Karpas-422 (cell line): ENCODE data around the gene SIX1. TPM values are rescaled to one million over a fixed set of nuclear protein-coding genes. Genes with fewer than 3 reads are reported as not detected.

ENCODE experiments used
- DNase-seq: peaks from one replicate; pipeline ENCODE4 v3.0.0-alpha.2; 2015
- H2AFZ ChIP-seq: fragments of 200-600 bp; sonication (generic); 2 replicates; pipeline ENCODE4 v1.6.1; 2014; ENCODE audit warnings: antibody characterized with exemption, low read length, mixed read lengths
- H3K27ac ChIP-seq: fragments of 200-600 bp; sonication (generic); 2 replicates; pipeline ENCODE4 v1.5.1; 2014; ENCODE audit warnings: mild to moderate bottlenecking, low read length, moderate library complexity
- H3K27me3 ChIP-seq: fragments of 200-600 bp; sonication (generic); 2 replicates; pipeline ENCODE4 v1.6.1; 2014; ENCODE audit warnings: low read length, mixed read lengths
- H3K36me3 ChIP-seq: fragments of 200-600 bp; sonication (generic); 2 replicates; pipeline ENCODE4 v1.6.1; 2014; ENCODE audit warnings: low read length, mixed read lengths; ENCODE audit not compliant: insufficient read depth
- H3K4me1 ChIP-seq: fragments of 200-600 bp; sonication (generic); 2 replicates; pipeline ENCODE4 v1.6.1; 2014; ENCODE audit warnings: mild to moderate bottlenecking, low read length, mixed read lengths
- H3K4me2 ChIP-seq: fragments of 200-600 bp; sonication (generic); 2 replicates; pipeline ENCODE4 v1.6.1; 2014; ENCODE audit warnings: low read length, low read depth, mild to moderate bottlenecking; ENCODE audit not compliant: poor library complexity, severe bottlenecking
- H3K4me3 ChIP-seq: fragments of 200-600 bp; sonication (generic); 2 replicates; pipeline ENCODE4 v1.5.1; 2014; ENCODE audit warnings: mild to moderate bottlenecking, antibody characterized with exemption, low read length, mixed read lengths
- H3K79me2 ChIP-seq: fragments of 200-600 bp; sonication (generic); 2 replicates; pipeline ENCODE4 v1.6.1; 2014; ENCODE audit warnings: mild to moderate bottlenecking, low read length, mixed read lengths
- H3K9ac ChIP-seq: fragments of 200-600 bp; sonication (generic); 2 replicates; pipeline ENCODE4 v1.6.0; 2014; ENCODE audit warnings: low read length
- H3K9me2 ChIP-seq: fragments of 200-600 bp; sonication (generic), shearing (Covaris generic); replicated peaks from 2 replicates; pipeline ENCODE4 v1.6.0; 2014; ENCODE audit warnings: mild to moderate bottlenecking, low read length, moderate library complexity; ENCODE audit not compliant: insufficient read depth
- H3K9me3 ChIP-seq: fragments of 300-700, 200-600 bp; sonication (generic); 2 replicates; pipeline ENCODE4 v1.6.1; 2014; ENCODE audit warnings: low read length, mixed read lengths
- H4K20me1 ChIP-seq: fragments of 200-600 bp; sonication (generic); 2 replicates; pipeline ENCODE4 v1.6.1; 2014; ENCODE audit warnings: mild to moderate bottlenecking, antibody characterized with exemption, low read length, low read depth; ENCODE audit not compliant: insufficient read depth
- total RNA-seq: library from RNA; depleted of rRNA; stranded (reverse); fragments of >200 nt; shearing (Covaris generic); gene quantifications from 2 replicates; pipeline ENCODE4 v1.2.3, GENCODE V29; 2014; ENCODE audit warnings: low replicate concordance; rRNA removed

Gene SIX1
- total RNA-seq, 1 experiment from 2014 or later, result 0.56 TPM

DNA sequence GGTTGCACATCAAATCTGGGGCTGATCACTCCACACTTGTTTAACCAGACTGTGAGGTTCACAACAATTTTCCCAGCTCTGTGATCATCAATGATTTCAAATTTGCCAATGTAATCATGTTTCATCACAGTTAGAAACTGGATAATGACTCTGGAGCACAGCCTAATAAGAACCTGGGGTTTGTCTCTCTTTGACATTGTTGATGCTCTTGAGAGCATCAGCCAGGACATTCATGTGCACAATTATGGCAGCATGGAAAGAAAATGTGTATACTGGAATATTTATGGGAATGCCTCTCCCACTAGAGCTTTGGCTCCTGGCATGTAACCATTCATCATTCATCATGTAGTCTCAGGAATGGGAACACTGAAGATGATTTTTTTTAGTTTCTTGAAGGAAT is 47.0 kb downstream of the SIX1 start:
- no peak overlapping the region for H3K9ac ChIP-seq
- H4K20me1 ChIP-seq, result no peaks in the 10 kb centered on the region
- no peak overlapping the region for H2AFZ ChIP-seq
- DNase-seq, result no peak
- no peak overlapping the region for H3K4me2 ChIP-seq
- no peaks in the 10 kb centered on the region for H3K9me2 ChIP-seq
- H3K79me2 ChIP-seq, result no peaks in the 10 kb centered on the region
- H3K27me3 ChIP-seq, result no peaks in the 10 kb centered on the region
- no peaks in the 10 kb centered on the region for H3K36me3 ChIP-seq
- peaks cover 8% of the 10 kb centered on the region; the same call in 1 of the 2 replicates for H3K4me1 ChIP-seq
- peaks cover 8% of the 10 kb centered on the region; the same call in 1 of the 2 replicates for H3K9me3 ChIP-seq
- no peak overlapping the region for H3K4me3 ChIP-seq
- no peak overlapping the region for H3K27ac ChIP-seq

DNA sequence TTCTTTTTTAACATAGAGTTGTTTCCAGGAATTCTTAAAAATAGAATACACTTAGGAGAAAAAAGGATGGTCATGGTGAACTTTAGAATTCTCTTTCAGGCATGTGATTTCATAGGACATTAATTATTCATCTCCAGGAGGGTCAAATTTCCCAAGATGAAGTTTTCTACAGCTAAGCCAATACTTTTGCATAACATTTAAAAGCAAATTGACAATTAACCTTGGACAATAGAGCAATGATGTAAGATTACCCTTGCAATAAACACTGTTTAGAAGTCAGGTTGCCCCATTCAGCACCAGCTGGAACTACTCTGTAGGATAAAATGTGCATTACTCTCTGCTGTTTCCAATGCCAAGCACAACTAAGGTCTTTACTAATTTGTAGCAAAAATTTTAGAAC is 49.5 kb downstream of the SIX1 start:
- Histone ChIP-seq H4K20me1 (no peaks in the 10 kb centered on the region), H3K9me3 (no peaks in the 10 kb centered on the region), H3K27ac (no peak overlapping the region), H3K79me2 (no peaks in the 10 kb centered on the region), H3K4me2 (no peak overlapping the region), H2AFZ (no peak overlapping the region), H3K36me3 (no peaks in the 10 kb centered on the region), H3K9ac (no peak overlapping the region), H3K27me3 (no peaks in the 10 kb centered on the region), H3K4me3 (no peak overlapping the region), H3K9me2 (no peaks in the 10 kb centered on the region), H3K4me1 (peaks cover 8% of the 10 kb centered on the region; the same call in 1 of the 2 replicates)
- DNase-seq, result no peak

DNA sequence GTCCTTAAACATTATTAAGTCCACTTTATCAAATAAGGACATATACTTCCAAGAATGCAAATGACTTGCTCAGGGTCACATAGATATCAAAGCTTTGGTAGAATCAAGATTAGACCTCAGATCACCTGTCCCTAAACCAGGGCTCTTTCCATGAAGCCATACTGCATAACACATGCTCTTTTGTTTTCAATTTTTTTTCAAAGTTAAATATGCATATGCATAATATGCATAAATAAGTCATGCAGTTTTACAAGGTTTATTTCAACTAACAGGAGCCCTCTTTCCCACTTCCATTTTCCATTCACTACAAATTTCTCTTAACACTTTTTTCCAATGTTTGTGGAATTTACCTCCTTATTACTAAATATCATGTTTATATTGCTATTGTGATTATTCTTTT is 53.1 kb downstream of the SIX1 start:
- H4K20me1 ChIP-seq, result no peaks in the 10 kb centered on the region
- no peak overlapping the region for H3K9ac ChIP-seq
- peaks cover 8% of the 10 kb centered on the region; the same call in 1 of the 2 replicates for H3K4me1 ChIP-seq
- H3K4me3 ChIP-seq, result no peak overlapping the region
- no peak overlapping the region for H2AFZ ChIP-seq
- no peak for DNase-seq
- H3K27me3 ChIP-seq, result no peaks in the 10 kb centered on the region
- no peaks in the 10 kb centered on the region for H3K9me3 ChIP-seq
- no peaks in the 10 kb centered on the region for H3K79me2 ChIP-seq
- no peaks in the 10 kb centered on the region for H3K9me2 ChIP-seq
- no peak overlapping the region for H3K4me2 ChIP-seq
- no peaks in the 10 kb centered on the region for H3K36me3 ChIP-seq
- no peak overlapping the region for H3K27ac ChIP-seq

DNA sequence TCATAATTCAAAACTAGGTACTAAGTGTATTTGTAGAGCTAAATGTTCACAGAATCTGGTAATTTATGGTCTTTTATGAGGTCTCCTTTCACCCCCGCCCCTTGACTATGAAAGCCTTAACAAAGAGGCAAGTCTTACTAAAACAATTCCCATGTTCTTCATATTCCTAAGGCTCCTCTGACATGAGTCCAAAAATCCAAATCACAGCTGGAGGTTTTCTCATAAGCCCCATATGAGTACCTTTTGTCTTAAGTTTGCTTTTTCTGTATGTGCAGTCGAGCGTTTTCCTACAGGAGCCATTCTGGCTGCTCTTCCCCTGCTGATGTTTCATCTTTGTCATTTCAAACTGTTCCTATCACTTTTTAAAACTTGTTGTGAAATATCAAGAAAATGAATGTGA is 55.2 kb downstream of the SIX1 start:
- H3K27ac ChIP-seq, result no peak overlapping the region
- H3K4me3 ChIP-seq, result no peak overlapping the region
- H2AFZ ChIP-seq, result no peak overlapping the region
- no peaks in the 10 kb centered on the region for H3K9me2 ChIP-seq
- no peaks in the 10 kb centered on the region for H3K4me1 ChIP-seq
- H3K36me3 ChIP-seq, result no peaks in the 10 kb centered on the region
- no peaks in the 10 kb centered on the region for H3K79me2 ChIP-seq
- H3K27me3 ChIP-seq, result no peaks in the 10 kb centered on the region
- no peaks in the 10 kb centered on the region for H3K9me3 ChIP-seq
- no peak overlapping the region for H3K4me2 ChIP-seq
- DNase-seq, result no peak
- H4K20me1 ChIP-seq, result no peaks in the 10 kb centered on the region
- no peak overlapping the region for H3K9ac ChIP-seq

Other genes starting within 250 kb of the SIX1 start
- not detected in 2 replicates for gene C14orf39, start 163.4 kb downstream of the SIX1 start, total RNA-seq
- gene SIX6, start 140.3 kb downstream of the SIX1 start, total RNA-seq, result not detected in 2 replicates
- gene SIX4, start 74.9 kb upstream of the SIX1 start, total RNA-seq, result 53.8 and 61.6 TPM in 2 replicates
- gene MNAT1, start 85.3 kb upstream of the SIX1 start, total RNA-seq, result 166 and 230 TPM in 2 replicates